DMS53 (cell line): ENCODE data around the gene TPT1.
"Not testable (repeated sequence)": the region's sequence is repeated elsewhere in the genome, so short reads cannot be mapped to it uniquely, and the experiment has no call there.

Experiments used
- DNase-seq: peaks from one replicate; lab custom pipeline; 2025; lab: John Stamatoyannopoulos, UW

TPT1 gene

GRCh38 chr13:45301263-45301662, 39.7 kb downstream of the TPT1 start:
- peak; percentile 17 for DNase-seq

- DNase-seq: no peak
Observed at GRCh38 chr13:45300190-45300985, 40.6 kb downstream of the TPT1 start.

- DNase-seq: no peak
Observed at GRCh38 chr13:45299194-45299593, 41.8 kb downstream of the TPT1 start.

- DNase-seq: not testable (repeated sequence)
Observed at GRCh38 chr13:45298550-45298949, 42.4 kb downstream of the TPT1 start.

DNA sequence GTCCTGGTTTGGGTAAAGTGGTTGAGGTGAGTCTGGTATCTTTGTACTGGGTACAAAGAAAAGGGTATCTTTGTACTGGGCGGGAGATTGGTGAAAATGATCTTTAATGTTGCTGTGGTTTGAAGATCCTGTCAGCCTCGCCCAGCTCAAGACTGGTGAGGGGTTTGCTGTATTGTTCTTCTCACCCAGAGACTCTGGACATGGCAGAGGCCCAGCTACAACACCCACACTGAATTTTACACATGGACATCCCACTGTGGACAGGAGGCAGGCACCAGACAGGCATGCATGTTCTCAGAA, 42.8 kb downstream of the TPT1 start:
- no peak for DNase-seq

DNA sequence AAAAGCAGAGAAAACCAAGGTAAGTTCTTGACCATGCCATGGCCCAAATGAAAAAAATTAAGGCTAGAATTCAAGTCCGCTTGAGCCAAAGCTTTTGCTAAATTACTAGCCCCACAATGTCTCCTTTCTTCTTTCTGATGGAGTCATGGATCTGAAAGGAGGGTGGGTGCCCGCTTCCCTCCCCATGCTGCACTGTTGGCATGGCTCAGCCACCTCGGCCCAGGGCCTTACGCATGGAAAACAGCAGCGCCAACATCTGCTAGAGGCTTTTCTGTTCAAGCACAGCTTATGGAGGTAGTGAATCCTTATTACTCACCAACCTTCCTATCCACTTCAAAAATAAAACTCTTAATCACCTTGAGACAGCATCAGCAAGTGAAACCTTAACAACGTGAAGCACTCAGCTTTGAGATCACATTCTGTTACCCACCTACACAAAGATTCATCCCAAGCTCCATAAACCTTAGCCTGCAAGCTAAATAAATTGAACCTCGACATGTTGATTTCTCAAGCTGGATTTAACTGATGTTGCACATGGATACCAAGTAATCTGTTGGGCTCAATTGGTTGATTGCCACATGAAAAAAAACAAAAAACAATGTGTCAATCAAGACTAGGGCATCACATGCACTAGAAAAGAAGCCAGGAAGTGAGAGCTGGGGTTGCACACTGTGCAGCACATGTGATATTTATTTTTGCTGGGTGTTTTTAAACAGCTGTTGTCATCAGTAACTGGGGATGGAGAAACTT, 43.4 kb downstream of the TPT1 start:
- DNase-seq: no peak

GRCh38 chr13:45296259-45296658, 44.7 kb downstream of the TPT1 start:
- no peak for DNase-seq

- DNase-seq: no peak
Observed at GRCh38 chr13:45295536-45295935, 45.4 kb downstream of the TPT1 start.

GRCh38 chr13:45292176-45292575, 48.8 kb downstream of the TPT1 start:
- peak; percentile 69 for DNase-seq

- peak; percentile 38 for DNase-seq
Observed at GRCh38 chr13:45289936-45290563, 50.9 kb downstream of the TPT1 start.
